ENCODE measurements around the gene OGFR.

Gene OGFR

DNA sequence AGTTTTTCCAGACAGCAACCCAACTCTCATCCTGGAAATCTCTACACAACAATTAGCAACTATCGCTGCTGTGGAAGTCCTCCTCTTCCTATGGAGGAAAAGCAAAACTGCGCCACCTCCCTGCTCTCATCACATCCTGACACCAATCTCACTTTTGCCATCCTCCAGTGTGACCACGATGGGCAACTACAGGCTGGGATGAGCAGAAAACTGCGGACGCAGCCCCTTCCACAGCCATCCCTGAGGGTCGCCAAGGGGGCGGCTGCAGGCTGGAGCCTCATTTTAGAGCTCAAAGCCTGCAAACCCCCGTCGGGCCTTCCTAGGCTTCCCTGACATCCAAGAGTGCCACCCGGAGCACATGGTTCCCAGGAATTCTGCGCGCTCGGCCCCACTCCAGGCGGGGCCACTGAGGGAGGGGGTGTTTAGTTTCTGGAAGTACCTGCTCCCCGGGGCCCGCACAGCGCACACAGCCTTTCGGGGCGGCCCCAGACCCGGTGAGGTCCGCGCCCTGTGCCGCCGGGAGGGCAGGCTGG is 55.8 kb downstream of the OGFR start:
- H3K4me2 ChIP-seq (ENCODE audit: low read length): peak overlapping the region; percentile 65
- no peak overlapping the region for H3K27ac ChIP-seq (ENCODE audit: low read depth, low read length)
- H3K9me2 ChIP-seq (replicated peaks; ENCODE audit: control insufficient read depth, low read length): no peaks in the 10 kb centered on the region
- H3K4me1 ChIP-seq (ENCODE audit: control insufficient read depth, low read length): peaks cover 30% of the 10 kb centered on the region
- H3F3A ChIP-seq (ENCODE audit: control insufficient read depth, insufficient read depth): no peaks in the 10 kb centered on the region
- no peaks in the 10 kb centered on the region for H3K27me3 ChIP-seq (ENCODE audit: control insufficient read depth, low read length)
- H3K9me3 ChIP-seq (ENCODE audit: control insufficient read depth, insufficient read depth, low read length): no peaks in the 10 kb centered on the region
- TF ChIP-seq EZH2phosphoT487 (IDR thresholded peaks at IDR 0.05; ENCODE audit: borderline replicate concordance, low read length): no peak
- TF ChIP-seq, protein P1, sequence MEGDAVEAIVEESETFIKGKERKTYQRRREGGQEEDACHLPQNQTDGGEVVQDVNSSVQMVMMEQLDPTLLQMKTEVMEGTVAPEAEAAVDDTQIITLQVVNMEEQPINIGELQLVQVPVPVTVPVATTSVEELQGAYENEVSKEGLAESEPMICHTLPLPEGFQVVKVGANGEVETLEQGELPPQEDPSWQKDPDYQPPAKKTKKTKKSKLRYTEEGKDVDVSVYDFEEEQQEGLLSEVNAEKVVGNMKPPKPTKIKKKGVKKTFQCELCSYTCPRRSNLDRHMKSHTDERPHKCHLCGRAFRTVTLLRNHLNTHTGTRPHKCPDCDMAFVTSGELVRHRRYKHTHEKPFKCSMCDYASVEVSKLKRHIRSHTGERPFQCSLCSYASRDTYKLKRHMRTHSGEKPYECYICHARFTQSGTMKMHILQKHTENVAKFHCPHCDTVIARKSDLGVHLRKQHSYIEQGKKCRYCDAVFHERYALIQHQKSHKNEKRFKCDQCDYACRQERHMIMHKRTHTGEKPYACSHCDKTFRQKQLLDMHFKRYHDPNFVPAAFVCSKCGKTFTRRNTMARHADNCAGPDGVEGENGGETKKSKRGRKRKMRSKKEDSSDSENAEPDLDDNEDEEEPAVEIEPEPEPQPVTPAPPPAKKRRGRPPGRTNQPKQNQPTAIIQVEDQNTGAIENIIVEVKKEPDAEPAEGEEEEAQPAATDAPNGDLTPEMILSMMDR (IDR thresholded peaks at IDR 0.05; ENCODE audit: low read depth, low read length, poor library complexity, severe bottlenecking): no peak
- H3K4me3 ChIP-seq (ENCODE audit: low read length): peak overlapping the region; percentile 59
- peaks cover 15% of the 10 kb centered on the region for H3K79me2 ChIP-seq (ENCODE audit: control insufficient read depth, low read length)
- peaks cover 14% of the 10 kb centered on the region for H3K36me3 ChIP-seq (ENCODE audit: control insufficient read depth, low read length)
- no peaks in the 10 kb centered on the region for H4K20me1 ChIP-seq (ENCODE audit: control insufficient read depth, insufficient read depth, low read depth, low read length)

DNA sequence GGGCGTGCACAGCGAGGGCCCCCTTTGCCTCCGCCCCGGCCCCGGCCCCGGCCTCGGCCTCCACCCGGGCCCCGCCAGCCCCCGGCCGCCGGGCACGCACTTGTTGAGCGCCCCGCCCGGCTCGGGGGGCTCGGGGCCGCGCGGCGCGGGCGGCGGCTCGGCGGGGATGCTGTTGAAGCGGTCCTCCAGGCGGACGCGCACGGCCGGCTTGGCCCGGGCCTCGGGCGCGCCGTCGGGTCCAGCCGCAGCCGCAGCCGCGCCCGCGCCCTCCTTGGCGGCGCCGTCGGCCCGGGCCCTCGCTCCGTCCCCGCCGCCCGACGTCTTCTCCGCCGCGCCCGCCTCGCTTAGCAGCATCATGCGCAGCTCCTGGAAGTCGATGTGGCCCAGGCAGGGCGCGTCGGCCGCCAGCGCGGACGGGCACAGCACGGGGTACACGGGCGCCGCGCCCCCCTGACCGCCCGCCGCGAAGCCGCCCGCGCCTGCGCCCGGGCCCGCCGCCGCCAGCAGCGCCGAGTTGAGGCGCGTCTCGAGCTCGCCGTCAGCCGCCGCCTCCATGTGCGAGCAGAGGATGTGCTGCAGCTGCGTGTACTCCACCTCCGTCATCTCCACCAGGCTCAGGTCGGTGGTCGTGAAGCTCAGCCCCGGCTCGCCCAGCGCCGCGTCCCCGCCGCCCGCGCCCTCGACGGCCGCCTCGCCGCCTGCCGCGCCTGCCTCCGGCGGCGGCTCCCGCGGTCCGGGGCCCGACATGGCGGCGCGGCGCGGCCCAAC is 56.5 kb downstream of the OGFR start:
- Histone ChIP-seq H3K27me3 (ENCODE audit: control insufficient read depth, low read length) (no peaks in the 10 kb centered on the region), H3K4me3 (ENCODE audit: low read length) (peak overlapping the region; percentile 59), H3K9me2 (replicated peaks; ENCODE audit: control insufficient read depth, low read length) (no peaks in the 10 kb centered on the region), H3K4me1 (ENCODE audit: control insufficient read depth, low read length) (peaks cover 30% of the 10 kb centered on the region), H3K36me3 (ENCODE audit: control insufficient read depth, low read length) (peaks cover 14% of the 10 kb centered on the region), H3F3A (ENCODE audit: control insufficient read depth, insufficient read depth) (no peaks in the 10 kb centered on the region), H3K9me3 (ENCODE audit: control insufficient read depth, insufficient read depth, low read length) (no peaks in the 10 kb centered on the region), H3K4me2 (ENCODE audit: low read length) (peak overlapping the region; percentile 65), H4K20me1 (ENCODE audit: control insufficient read depth, insufficient read depth, low read depth, low read length) (no peaks in the 10 kb centered on the region), H3K79me2 (ENCODE audit: control insufficient read depth, low read length) (peaks cover 15% of the 10 kb centered on the region), H3K27ac (ENCODE audit: low read depth, low read length) (no peak overlapping the region)
- TF ChIP-seq EZH2phosphoT487 (IDR thresholded peaks at IDR 0.05; ENCODE audit: borderline replicate concordance, low read length): no peak
- TF ChIP-seq, protein P1 (IDR thresholded peaks at IDR 0.05; ENCODE audit: low read depth, low read length, poor library complexity, severe bottlenecking): no peak

DNA sequence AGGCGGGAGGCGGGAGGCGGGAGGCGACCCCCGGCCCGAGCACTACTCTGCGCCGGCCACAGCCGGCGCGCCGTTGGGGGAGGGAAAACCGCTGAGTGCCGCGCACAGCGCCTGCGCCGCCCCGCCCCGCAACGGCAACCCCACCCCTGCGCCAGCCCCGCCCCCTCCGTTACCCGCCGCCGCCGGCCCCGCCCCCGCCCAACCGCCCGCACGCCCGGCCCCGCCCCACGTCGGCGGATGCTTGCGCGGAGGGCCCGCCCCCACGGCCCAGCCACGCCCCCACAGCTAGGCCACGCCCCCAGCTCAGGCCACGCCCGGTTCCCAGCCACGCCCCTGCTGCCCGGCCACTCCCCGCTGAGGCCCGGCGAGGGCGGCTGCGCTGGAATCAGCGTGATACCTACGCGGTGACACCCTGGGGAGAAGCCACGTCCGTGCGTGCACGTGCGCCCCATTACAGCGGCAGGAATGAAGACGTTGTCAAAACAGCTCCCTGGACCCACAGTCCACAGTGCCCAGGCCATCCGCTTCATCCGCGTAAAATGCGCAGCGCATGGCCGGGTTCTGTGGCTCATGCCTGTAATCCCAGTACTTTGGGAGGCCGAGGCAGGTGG is 57.2 kb downstream of the OGFR start, which contains the start of gene TCFL5:
Gene TCFL5, minus strand, starts transcription at position 97 of the 611 bp plus-strand sequence. CDS start 152 bp downstream, outside the sequence.
- no peak within 1 kb of the TSS for H3K27ac ChIP-seq (ENCODE audit: low read depth, low read length)
- no peaks in the 10 kb centered on the region for H4K20me1 ChIP-seq (ENCODE audit: control insufficient read depth, insufficient read depth, low read depth, low read length)
- peak within 1 kb of the TSS; percentile 65 for H3K4me2 ChIP-seq (ENCODE audit: low read length)
- peaks cover 30% of the 10 kb centered on the region for H3K4me1 ChIP-seq (ENCODE audit: control insufficient read depth, low read length)
- H3K79me2 ChIP-seq (ENCODE audit: control insufficient read depth, low read length): peaks cover 15% of the 10 kb centered on the region
- TF ChIP-seq, protein P1 (IDR thresholded peaks at IDR 0.05; ENCODE audit: low read depth, low read length, poor library complexity, severe bottlenecking): no peak
- no peak for TF ChIP-seq EZH2phosphoT487 (IDR thresholded peaks at IDR 0.05; ENCODE audit: borderline replicate concordance, low read length)
- H3K27me3 ChIP-seq (ENCODE audit: control insufficient read depth, low read length): no peaks in the 10 kb centered on the region
- peaks cover 12% of the 10 kb centered on the region for H3K36me3 ChIP-seq (ENCODE audit: control insufficient read depth, low read length)
- no peaks in the 10 kb centered on the region for H3K9me2 ChIP-seq (replicated peaks; ENCODE audit: control insufficient read depth, low read length)
- H3F3A ChIP-seq (ENCODE audit: control insufficient read depth, insufficient read depth): no peaks in the 10 kb centered on the region
- peak within 1 kb of the TSS; percentile 59 for H3K4me3 ChIP-seq (ENCODE audit: low read length)
- H3K9me3 ChIP-seq (ENCODE audit: control insufficient read depth, insufficient read depth, low read length): no peaks in the 10 kb centered on the region

All from DOHH2 (cell line).